ENCODE results near the gene AATK. TPM values are rescaled to one million over a fixed set of nuclear protein-coding genes. Genes with fewer than 3 reads are reported as not detected.

Gene AATK
- total and polyA plus RNA-seq, 2 experiments from 2014 or later = 1.1 to 5.0 TPM

DNA sequence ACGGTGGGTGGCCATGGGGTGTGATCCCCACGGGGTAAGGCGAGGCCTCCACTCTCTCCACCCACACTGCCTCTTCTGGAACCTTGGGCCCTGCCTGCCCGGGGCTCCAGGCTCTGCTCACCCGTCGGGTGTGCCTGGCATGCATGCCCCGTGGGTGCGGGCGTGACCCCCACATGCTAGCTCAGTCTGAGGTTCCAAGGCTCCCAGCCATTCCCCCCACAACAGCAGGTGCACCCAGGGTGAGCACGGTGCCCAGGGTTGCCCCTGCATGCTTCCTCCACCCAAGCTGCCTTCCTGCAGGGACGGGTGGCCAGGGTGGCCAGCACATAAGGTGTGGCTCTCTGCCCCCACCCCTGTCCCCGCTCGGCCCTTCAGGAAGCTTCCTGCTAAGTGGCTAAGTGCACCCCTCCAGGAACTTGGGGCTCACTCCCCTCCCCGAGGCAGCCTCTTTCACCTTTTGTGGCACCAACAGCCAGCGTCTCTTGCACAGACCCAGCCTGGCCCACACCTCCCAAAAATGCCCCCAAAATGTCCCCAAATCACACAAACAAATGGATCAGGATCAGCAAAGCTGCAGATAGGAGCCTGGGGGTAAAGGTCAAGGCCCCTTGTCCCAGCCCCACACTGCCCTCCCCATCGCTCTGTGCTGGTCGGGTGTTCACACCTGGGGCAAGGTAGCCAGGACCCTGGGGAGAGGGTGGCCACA is 22.2 kb downstream of the AATK start (continued):
- no peak for TF ChIP-seq STAT1 (IDR thresholded peaks at IDR 0.05; ENCODE audit: unreplicated experiment)

DNA sequence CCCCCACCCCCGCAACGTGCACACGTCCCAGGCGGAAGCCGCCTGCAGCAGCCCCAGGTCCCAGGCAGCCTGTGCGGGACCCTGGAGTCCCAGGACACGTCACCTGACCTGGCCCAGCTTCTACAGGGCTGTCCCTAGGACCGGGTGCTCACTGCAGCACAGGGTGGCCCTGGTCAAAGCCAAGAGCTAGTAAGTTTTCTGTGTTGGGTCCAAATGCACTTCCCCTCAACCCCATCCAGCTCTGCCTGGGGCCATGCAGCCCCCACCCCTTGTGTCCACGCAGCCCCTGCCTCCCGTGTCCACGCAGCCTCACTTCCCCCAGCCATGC is 22.9 kb downstream of the AATK start:
- Histone ChIP-seq H3K79me2 (replicated peaks; ENCODE audit: insufficient read depth) (no peaks in the 10 kb centered on the region), H3K27me3 (ENCODE audit: insufficient read depth) (no peaks in the 10 kb centered on the region), H3F3A (replicated peaks; ENCODE audit: low read depth) (peaks cover 8% of the 10 kb centered on the region), H3K27ac (ENCODE audit: low read depth) (no peak overlapping the region), H3K9me2 (ENCODE audit: insufficient read depth) (no peaks in the 10 kb centered on the region), H3K36me3 (ENCODE audit: insufficient read depth) (no peaks in the 10 kb centered on the region), H3K4me3 (no peak overlapping the region), H3K4me2 (no peak overlapping the region), H2AFZ (peak overlapping the region; percentile 52; the same call in 1 of the 2 replicates), H3K4me1 (ENCODE audit: insufficient read depth) (no peaks in the 10 kb centered on the region), H4K20me1 (replicated peaks; ENCODE audit: insufficient read depth) (no peaks in the 10 kb centered on the region)
- H3K27me3 Mint-ChIP-seq (ENCODE audit: insufficient read depth, low read depth, poor library complexity) = peaks cover 25% of the 10 kb centered on the region
- peak; percentile 52 for ATAC-seq
- H3K36me3 Mint-ChIP-seq (ENCODE audit: low read depth) = no peaks in the 10 kb centered on the region; the same call in 2 of the 3 replicates
- TF ChIP-seq JUNB (IDR thresholded peaks at IDR 0.05; ENCODE audit: unreplicated experiment) = no peak
- TF ChIP-seq, protein P1, sequence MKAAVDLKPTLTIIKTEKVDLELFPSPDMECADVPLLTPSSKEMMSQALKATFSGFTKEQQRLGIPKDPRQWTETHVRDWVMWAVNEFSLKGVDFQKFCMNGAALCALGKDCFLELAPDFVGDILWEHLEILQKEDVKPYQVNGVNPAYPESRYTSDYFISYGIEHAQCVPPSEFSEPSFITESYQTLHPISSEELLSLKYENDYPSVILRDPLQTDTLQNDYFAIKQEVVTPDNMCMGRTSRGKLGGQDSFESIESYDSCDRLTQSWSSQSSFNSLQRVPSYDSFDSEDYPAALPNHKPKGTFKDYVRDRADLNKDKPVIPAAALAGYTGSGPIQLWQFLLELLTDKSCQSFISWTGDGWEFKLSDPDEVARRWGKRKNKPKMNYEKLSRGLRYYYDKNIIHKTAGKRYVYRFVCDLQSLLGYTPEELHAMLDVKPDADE (IDR thresholded peaks at IDR 0.05) = no peak
- TF ChIP-seq, protein P2, sequence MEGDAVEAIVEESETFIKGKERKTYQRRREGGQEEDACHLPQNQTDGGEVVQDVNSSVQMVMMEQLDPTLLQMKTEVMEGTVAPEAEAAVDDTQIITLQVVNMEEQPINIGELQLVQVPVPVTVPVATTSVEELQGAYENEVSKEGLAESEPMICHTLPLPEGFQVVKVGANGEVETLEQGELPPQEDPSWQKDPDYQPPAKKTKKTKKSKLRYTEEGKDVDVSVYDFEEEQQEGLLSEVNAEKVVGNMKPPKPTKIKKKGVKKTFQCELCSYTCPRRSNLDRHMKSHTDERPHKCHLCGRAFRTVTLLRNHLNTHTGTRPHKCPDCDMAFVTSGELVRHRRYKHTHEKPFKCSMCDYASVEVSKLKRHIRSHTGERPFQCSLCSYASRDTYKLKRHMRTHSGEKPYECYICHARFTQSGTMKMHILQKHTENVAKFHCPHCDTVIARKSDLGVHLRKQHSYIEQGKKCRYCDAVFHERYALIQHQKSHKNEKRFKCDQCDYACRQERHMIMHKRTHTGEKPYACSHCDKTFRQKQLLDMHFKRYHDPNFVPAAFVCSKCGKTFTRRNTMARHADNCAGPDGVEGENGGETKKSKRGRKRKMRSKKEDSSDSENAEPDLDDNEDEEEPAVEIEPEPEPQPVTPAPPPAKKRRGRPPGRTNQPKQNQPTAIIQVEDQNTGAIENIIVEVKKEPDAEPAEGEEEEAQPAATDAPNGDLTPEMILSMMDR (conservative IDR thresholded peaks at IDR 0.05; ENCODE audit: low read depth in 2 of 2) = no peak
- TF ChIP-seq STAT1 (IDR thresholded peaks at IDR 0.05; ENCODE audit: unreplicated experiment) = no peak
- peaks cover 14% of the 10 kb centered on the region for H3K9me3 Mint-ChIP-seq
- no peak for DNase-seq (ENCODE audit: low spot score)
- H3K4me3 Mint-ChIP-seq = no peak overlapping the region
- H3K27ac Mint-ChIP-seq = no peak overlapping the region
- no peaks in the 10 kb centered on the region for H3K4me1 Mint-ChIP-seq

DNA sequence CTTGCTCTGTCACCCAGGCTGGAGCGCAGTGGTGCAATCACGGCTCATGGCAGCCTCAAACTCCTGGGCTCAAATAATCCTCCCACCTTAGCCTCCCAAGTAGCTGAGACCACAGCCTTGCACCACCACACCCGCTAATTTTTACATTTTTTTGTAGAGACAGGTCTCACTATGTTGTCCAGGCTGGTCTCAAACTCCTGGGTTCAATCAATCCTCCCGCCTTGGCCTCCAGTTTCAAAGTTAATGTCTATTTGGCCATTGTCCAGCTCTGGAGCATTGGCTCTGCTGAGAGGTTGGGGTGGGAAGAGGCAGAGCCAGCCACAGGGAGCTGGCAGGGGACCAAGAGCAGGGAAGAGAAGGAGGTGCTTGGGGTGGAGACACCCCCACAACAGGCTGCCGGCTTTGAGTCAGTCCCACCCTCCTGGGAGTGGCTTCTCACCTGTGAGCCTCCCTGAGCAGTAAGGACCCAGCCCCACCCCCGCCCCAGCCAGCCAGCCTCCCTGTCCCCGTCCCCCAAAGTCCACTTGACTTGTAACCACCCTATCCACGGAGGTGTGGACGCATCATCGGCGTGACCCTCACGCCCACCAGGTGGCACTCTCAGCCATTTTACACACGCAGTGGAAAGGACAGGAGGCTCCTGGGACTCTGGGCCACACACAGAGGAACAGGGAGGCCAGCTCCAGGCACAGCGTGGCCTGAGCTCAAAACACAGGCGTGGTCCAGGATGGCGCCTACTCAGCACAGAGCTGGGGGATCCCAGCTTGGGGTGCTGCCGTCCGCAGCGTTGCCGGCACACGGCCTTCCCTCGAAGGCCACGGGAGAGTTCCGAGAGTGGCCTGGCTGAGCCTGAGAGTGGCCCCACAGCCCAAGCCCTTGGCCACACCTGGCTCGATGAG is 23.5 kb downstream of the AATK start:
- Histone ChIP-seq H2AFZ (peak overlapping the region; percentile 52; the same call in 1 of the 2 replicates), H3K4me3 (no peak overlapping the region), H4K20me1 (replicated peaks; ENCODE audit: insufficient read depth) (no peaks in the 10 kb centered on the region), H3K4me2 (no peak overlapping the region), H3K79me2 (replicated peaks; ENCODE audit: insufficient read depth) (no peaks in the 10 kb centered on the region), H3F3A (replicated peaks; ENCODE audit: low read depth) (peaks cover 14% of the 10 kb centered on the region), H3K27ac (ENCODE audit: low read depth) (no peak overlapping the region), H3K4me1 (ENCODE audit: insufficient read depth) (no peaks in the 10 kb centered on the region), H3K36me3 (ENCODE audit: insufficient read depth) (no peaks in the 10 kb centered on the region), H3K27me3 (ENCODE audit: insufficient read depth) (no peaks in the 10 kb centered on the region), H3K9me2 (ENCODE audit: insufficient read depth) (no peaks in the 10 kb centered on the region)
- Mint-ChIP-seq H3K27ac (no peak overlapping the region), H3K36me3 (ENCODE audit: low read depth) (no peaks in the 10 kb centered on the region; the same call in 2 of the 3 replicates), H3K4me1 (no peaks in the 10 kb centered on the region), H3K27me3 (ENCODE audit: insufficient read depth, low read depth, poor library complexity) (peaks cover 29% of the 10 kb centered on the region), H3K4me3 (no peak overlapping the region), H3K9me3 (peaks cover 19% of the 10 kb centered on the region)
- no peak for TF ChIP-seq ZNF331 (CRISPR knock-in tag; IDR thresholded peaks at IDR 0.05; ENCODE audit: low read depth)
- TF ChIP-seq, protein P2 (conservative IDR thresholded peaks at IDR 0.05; ENCODE audit: low read depth in 2 of 2) = peak; percentile 58 to 84
- peak; percentile 87 for ATAC-seq
- peak; percentile 86 for DNase-seq (ENCODE audit: low spot score)

Measured in GM23338 (cell line).